ENCODE measurements around the gene MRPL47.
"Not testable (repeated sequence)": the region's sequence is repeated elsewhere in the genome, so short reads cannot be mapped to it uniquely, and the experiment has no call there.

MRPL47 gene

DNA sequence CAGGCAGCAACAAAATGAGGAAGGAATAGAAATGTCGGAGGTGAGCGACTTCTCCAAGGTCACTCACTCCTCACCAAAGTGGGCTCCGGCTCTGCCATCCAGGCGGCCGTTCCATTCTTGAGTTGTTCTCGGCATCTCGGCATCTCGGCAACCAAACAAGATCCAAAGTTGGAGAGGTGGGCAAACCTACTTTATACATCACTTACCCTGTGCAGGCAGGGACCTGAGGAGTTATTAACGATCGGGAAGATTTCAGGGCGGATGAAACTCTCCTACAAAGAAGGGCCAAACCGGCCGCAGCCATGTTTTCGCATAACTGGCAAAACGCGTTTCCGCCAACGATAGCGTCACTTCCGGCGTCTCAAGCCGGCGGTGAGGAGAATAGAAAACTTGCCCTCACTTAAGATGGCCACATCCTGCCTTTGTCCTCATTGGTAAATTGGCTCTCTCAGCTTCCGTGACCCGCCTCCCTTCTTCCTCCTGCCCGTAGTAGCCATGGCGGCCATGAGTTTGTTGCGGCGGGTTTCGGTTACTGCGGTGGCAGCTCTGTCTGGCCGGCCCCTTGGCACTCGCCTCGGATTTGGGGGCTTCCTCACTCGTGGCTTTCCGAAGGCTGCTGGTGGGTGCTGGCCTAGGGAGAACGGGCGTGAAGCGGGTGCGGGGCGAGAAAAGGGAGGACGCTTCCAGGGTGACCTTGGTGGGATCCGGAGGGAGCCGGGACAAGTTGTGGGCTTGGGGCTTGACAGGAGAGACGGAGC, at the start of gene MRPL47, which contains the start of gene NDUFB5:
Gene MRPL47 (minus strand): TSS at position 318 of the 758 bp plus-strand sequence. CDS start 14 bp downstream, at position 304.
Gene NDUFB5 (plus strand): TSS at position 474 of the 758 bp plus-strand sequence. CDS start 22 bp downstream, at position 496.
- peak; percentile 91 for DNase-seq (ENCODE audit: low read depth, low spot score)
- no CpG with 5 or more reads among the region's 45 CpGs for WGBS (ENCODE audit: insufficient coverage, insufficient read length)
- Histone ChIP-seq H3K27ac (ENCODE audit: low read length) (no peak within 1 kb of the TSS), H3K36me3 (ENCODE audit: control insufficient read depth, insufficient read depth, low read length) (peaks cover 2% of the 10 kb centered on the region; the same call in 1 of the 2 replicates), H3K4me1 (ENCODE audit: control insufficient read depth, insufficient read depth, low read length) (no peaks in the 10 kb centered on the region), H3K4me3 (ENCODE audit: low read length) (peak within 1 kb of the TSS; percentile 85), H3K27me3 (ENCODE audit: control insufficient read depth, insufficient read depth, low read length) (no peaks in the 10 kb centered on the region), H3K9me3 (ENCODE audit: control insufficient read depth, insufficient read depth, low read length) (no peaks in the 10 kb centered on the region)

GRCh38 chr3:179653096-179653797, 48.8 kb upstream of the MRPL47 start:
- WGBS (ENCODE audit: insufficient coverage, insufficient read length) = no CpG with 5 or more reads among the region's 77 CpGs
- no peak for DNase-seq (ENCODE audit: low read depth, low spot score)
- no peaks in the 10 kb centered on the region for H3K36me3 ChIP-seq (ENCODE audit: control insufficient read depth, insufficient read depth, low read length)
- peaks cover under 1% of the 10 kb centered on the region; the same call in 1 of the 2 replicates for H3K4me1 ChIP-seq (ENCODE audit: control insufficient read depth, insufficient read depth, low read length)
- H3K4me3 ChIP-seq (ENCODE audit: low read length) = peak overlapping the region; percentile 88
- no peaks in the 10 kb centered on the region for H3K27me3 ChIP-seq (ENCODE audit: control insufficient read depth, insufficient read depth, low read length)
- no peaks in the 10 kb centered on the region for H3K9me3 ChIP-seq (ENCODE audit: control insufficient read depth, insufficient read depth, low read length)
- no peak overlapping the region for H3K27ac ChIP-seq (ENCODE audit: low read length)

DNA sequence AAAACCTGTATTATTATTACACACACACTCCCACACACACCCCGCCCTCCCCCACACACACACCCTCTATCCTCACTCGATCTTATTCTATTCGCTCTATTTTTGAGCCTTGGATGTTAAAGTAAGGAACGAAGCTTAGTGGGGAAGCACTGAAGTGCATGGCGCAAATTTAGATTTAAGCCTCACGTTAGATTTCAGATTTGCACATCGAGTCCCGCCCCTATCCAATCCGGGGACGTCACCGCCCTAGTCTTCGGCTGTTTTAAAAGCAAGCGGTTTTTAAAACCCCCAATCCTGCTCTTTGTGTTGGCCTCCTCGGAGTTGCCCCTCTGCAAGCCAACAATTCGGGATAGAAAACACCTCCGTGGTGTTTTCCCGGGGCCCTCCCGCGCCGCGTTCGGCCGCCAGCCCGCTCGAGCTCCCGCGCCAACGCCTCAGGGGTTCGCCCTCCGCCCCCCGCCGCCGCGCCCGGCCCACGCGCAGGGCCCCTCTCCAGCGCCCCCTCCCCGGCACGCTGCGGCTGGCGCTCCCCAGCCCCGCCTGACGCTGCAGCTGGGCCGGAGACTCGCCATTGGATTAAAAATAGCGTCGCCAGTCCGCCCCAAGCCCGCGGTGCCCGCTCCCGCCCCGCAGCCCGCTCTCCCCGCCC, 48.1 kb upstream of the MRPL47 start, which contains the start of gene USP13:
Gene USP13 (plus strand): TSS at position 594 of the 649 bp plus-strand sequence. CDS start 186 bp downstream, outside the sequence.
- H3K27ac ChIP-seq (ENCODE audit: low read length) = no peak within 1 kb of the TSS
- peak within 1 kb of the TSS; percentile 88 for H3K4me3 ChIP-seq (ENCODE audit: low read length)
- no peaks in the 10 kb centered on the region for H3K9me3 ChIP-seq (ENCODE audit: control insufficient read depth, insufficient read depth, low read length)
- WGBS (ENCODE audit: insufficient coverage, insufficient read length) = no CpG with 5 or more reads among the region's 56 CpGs
- no peaks in the 10 kb centered on the region for H3K27me3 ChIP-seq (ENCODE audit: control insufficient read depth, insufficient read depth, low read length)
- H3K4me1 ChIP-seq (ENCODE audit: control insufficient read depth, insufficient read depth, low read length) = no peaks in the 10 kb centered on the region
- no peak for DNase-seq (ENCODE audit: low read depth, low spot score)
- H3K36me3 ChIP-seq (ENCODE audit: control insufficient read depth, insufficient read depth, low read length) = no peaks in the 10 kb centered on the region

DNA sequence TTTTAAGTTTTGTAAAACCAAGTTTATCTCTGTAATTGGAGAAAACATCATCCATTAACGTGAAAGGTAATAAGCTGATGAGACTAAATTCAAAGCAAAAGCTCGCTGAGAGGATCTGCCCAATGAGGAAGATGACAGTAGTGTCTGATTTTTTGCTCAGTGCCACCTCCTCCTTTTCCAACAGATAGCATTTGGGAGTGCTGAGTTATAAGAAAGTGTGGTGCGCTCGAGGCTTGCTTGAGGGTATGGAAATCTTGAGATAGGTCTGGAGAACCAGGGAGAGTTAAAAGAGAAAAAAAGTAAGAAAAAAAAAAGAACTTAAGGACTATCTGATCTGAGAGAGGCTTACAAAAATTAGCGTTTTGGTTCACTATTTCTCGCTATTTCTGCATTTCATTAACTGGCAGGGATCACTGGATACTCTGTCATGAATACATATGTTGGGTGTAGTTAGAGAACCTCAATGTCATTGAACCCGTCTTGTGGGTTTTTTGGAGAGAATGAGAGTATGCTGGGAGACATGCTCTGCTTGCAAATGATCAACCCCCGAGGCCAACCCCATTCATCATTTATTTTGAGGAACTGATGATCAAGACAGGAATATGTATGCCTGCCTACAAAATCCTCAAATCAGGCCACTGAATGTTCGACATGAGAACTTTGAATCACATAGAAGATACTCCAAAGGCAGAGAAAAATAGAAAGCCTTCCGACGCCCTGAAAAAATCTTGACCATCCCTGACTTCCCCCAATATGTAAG, 47.4 kb upstream of the MRPL47 start:
- Histone ChIP-seq H3K27me3 (ENCODE audit: control insufficient read depth, insufficient read depth, low read length) (no peaks in the 10 kb centered on the region), H3K36me3 (ENCODE audit: control insufficient read depth, insufficient read depth, low read length) (no peaks in the 10 kb centered on the region), H3K27ac (ENCODE audit: low read length) (no peak overlapping the region), H3K4me3 (ENCODE audit: low read length) (peak overlapping the region; percentile 88; the same call in 1 of the 2 replicates), H3K9me3 (ENCODE audit: control insufficient read depth, insufficient read depth, low read length) (no peaks in the 10 kb centered on the region), H3K4me1 (ENCODE audit: control insufficient read depth, insufficient read depth, low read length) (no peaks in the 10 kb centered on the region)
- no peak for DNase-seq (ENCODE audit: low read depth, low spot score)
- no CpG with 5 or more reads among the region's 11 CpGs for WGBS (ENCODE audit: insufficient coverage, insufficient read length)

GRCh38 chr3:179646177-179646576, 41.7 kb upstream of the MRPL47 start:
- no peak for DNase-seq (ENCODE audit: low read depth, low spot score)
- no peaks in the 10 kb centered on the region for H3K27me3 ChIP-seq (ENCODE audit: control insufficient read depth, insufficient read depth, low read length)
- H3K36me3 ChIP-seq (ENCODE audit: control insufficient read depth, insufficient read depth, low read length) = no peaks in the 10 kb centered on the region
- H3K9me3 ChIP-seq (ENCODE audit: control insufficient read depth, insufficient read depth, low read length) = no peaks in the 10 kb centered on the region
- H3K4me3 ChIP-seq (ENCODE audit: low read length) = no peak overlapping the region
- no peak overlapping the region for H3K27ac ChIP-seq (ENCODE audit: low read length)
- H3K4me1 ChIP-seq (ENCODE audit: control insufficient read depth, insufficient read depth, low read length) = no peaks in the 10 kb centered on the region
- no CpG with 5 or more reads among the region's 3 CpGs for WGBS (ENCODE audit: insufficient coverage, insufficient read length)

GRCh38 chr3:179643837-179644236, 39.4 kb upstream of the MRPL47 start:
- not testable (repeated sequence) for H3K27me3 ChIP-seq (ENCODE audit: control insufficient read depth, insufficient read depth, low read length); H3K4me3 ChIP-seq (ENCODE audit: low read length); H3K4me1 ChIP-seq (ENCODE audit: control insufficient read depth, insufficient read depth, low read length); DNase-seq (ENCODE audit: low read depth, low spot score); H3K36me3 ChIP-seq (ENCODE audit: control insufficient read depth, insufficient read depth, low read length); H3K9me3 ChIP-seq (ENCODE audit: control insufficient read depth, insufficient read depth, low read length); H3K27ac ChIP-seq (ENCODE audit: low read length)
- no CpG with 5 or more reads among the region's 8 CpGs for WGBS (ENCODE audit: insufficient coverage, insufficient read length)

DNA sequence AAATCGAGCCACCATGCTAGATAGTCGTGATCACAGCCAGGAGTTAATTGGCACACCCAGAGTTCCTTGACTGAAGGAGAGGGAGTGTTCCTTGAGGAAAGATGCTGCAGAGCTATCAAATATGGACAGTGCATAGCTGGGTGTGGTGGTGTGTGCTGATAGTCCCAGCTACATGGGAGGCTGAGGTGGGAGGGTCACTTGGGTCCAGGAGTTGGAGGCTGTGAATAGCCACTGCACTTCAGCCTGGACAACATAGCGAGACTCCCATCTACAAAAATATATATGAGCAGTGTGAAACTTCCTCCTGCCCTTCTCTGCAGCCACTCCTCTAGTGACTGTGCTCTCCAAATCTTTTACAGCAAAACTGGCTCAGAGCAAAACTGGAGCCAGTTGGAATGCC, 38.4 kb upstream of the MRPL47 start:
- no CpG with 5 or more reads among the region's 3 CpGs for WGBS (ENCODE audit: insufficient coverage, insufficient read length)
- H3K9me3 ChIP-seq (ENCODE audit: control insufficient read depth, insufficient read depth, low read length) = no peaks in the 10 kb centered on the region

DNA sequence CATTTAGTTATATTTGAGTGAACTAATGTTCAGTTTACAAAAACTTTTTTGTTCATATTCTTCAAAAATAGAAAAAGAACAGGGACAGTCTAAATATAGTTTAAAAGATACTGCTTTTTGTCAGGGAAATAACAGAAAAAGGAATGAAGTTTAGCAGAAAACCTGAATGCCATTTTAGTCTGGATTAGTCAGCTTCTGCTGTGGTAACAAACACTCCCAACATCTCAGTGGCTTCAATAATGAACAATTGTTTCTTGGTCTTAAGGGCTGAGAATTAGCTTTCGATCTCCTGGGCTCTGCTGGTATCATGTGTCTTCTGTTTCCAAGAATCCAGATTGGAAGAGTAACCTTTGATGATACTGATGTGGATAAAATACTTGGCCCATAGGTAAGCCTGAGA, 36.0 kb upstream of the MRPL47 start:
- Histone ChIP-seq H3K36me3 (ENCODE audit: control insufficient read depth, insufficient read depth, low read length) (no peaks in the 10 kb centered on the region), H3K4me1 (ENCODE audit: control insufficient read depth, insufficient read depth, low read length) (no peaks in the 10 kb centered on the region), H3K4me3 (ENCODE audit: low read length) (no peak overlapping the region), H3K9me3 (ENCODE audit: control insufficient read depth, insufficient read depth, low read length) (no peaks in the 10 kb centered on the region), H3K27ac (ENCODE audit: low read length) (no peak overlapping the region), H3K27me3 (ENCODE audit: control insufficient read depth, insufficient read depth, low read length) (no peaks in the 10 kb centered on the region)
- no peak for DNase-seq (ENCODE audit: low read depth, low spot score)
- no CpG with 5 or more reads among the region's 1 CpG for WGBS (ENCODE audit: insufficient coverage, insufficient read length)

More for the DNA sequence above, 38.4 kb upstream of the MRPL47 start:
- H3K36me3 ChIP-seq (ENCODE audit: control insufficient read depth, insufficient read depth, low read length) = no peaks in the 10 kb centered on the region
- DNase-seq (ENCODE audit: low read depth, low spot score) = no peak
- no peaks in the 10 kb centered on the region for H3K4me1 ChIP-seq (ENCODE audit: control insufficient read depth, insufficient read depth, low read length)
- no peak overlapping the region for H3K4me3 ChIP-seq (ENCODE audit: low read length)
- H3K27me3 ChIP-seq (ENCODE audit: control insufficient read depth, insufficient read depth, low read length) = no peaks in the 10 kb centered on the region
- no peak overlapping the region for H3K27ac ChIP-seq (ENCODE audit: low read length)

- no peak overlapping the region for H3K27ac ChIP-seq (ENCODE audit: low read length)
- DNase-seq (ENCODE audit: low read depth, low spot score) = no peak
- no peak overlapping the region for H3K4me3 ChIP-seq (ENCODE audit: low read length)
- H3K4me1 ChIP-seq (ENCODE audit: control insufficient read depth, insufficient read depth, low read length) = no peaks in the 10 kb centered on the region
- no peaks in the 10 kb centered on the region for H3K9me3 ChIP-seq (ENCODE audit: control insufficient read depth, insufficient read depth, low read length)
- no peaks in the 10 kb centered on the region for H3K27me3 ChIP-seq (ENCODE audit: control insufficient read depth, insufficient read depth, low read length)
- 100% methylated on average over 1 of the region's 3 CpGs for WGBS (ENCODE audit: insufficient coverage, insufficient read length)
- H3K36me3 ChIP-seq (ENCODE audit: control insufficient read depth, insufficient read depth, low read length) = no peaks in the 10 kb centered on the region
Observed at GRCh38 chr3:179630753-179631451, 26.5 kb upstream of the MRPL47 start.
